GM12891 (cell line): ENCODE results near the gene NAA10.

ENCODE experiments used
- DNase-seq: peaks from one replicate; pipeline ENCODE4 v3.0.0; 2011; ENCODE audit warnings: low spot score; ENCODE audit not compliant: insufficient read length
- FAIRE-seq: peaks from 2 replicates; lab custom pipeline; 2011; peaks lifted over from hg19 to GRCh38; lab: Jason Lieb, UNC
- PAX5 ChIP-seq: IDR thresholded peaks from 2 replicates; pipeline ENCODE4 v1.6.1; 2011; ENCODE audit warnings: low read length, moderate library complexity, mild to moderate bottlenecking; ENCODE audit not compliant: insufficient read depth, severe bottlenecking
- POLR2A ChIP-seq: IDR thresholded peaks from 2 replicates; pipeline ENCODE4 v1.6.1; 2011; ENCODE audit warnings: low read depth, low read length, control low read depth
- POLR2AphosphoS5 ChIP-seq: IDR thresholded peaks from 2 replicates; pipeline ENCODE4 v1.6.1; 2011; ENCODE audit warnings: low read depth, low read length, control low read depth
- POU2F2 ChIP-seq: IDR thresholded peaks from 2 replicates; pipeline ENCODE4 v1.6.1; 2011; ENCODE audit warnings: low read depth, mild to moderate bottlenecking, control low read depth, low read length, moderate library complexity
- SPI1 ChIP-seq: IDR thresholded peaks from 2 replicates; pipeline ENCODE4 v1.6.1; 2011; ENCODE audit warnings: low read depth, low read length, control low read depth
- TAF1 ChIP-seq: IDR thresholded peaks from 2 replicates; pipeline ENCODE4 v1.6.1; 2011; ENCODE audit warnings: low read depth, low read length, control low read depth

Gene NAA10

GRCh38 chrX:153930011-153930910 lies 4.6 kb downstream of the NAA10 start:
- DNase-seq = no peak
- no peak for TF ChIP-seq PAX5
- TF ChIP-seq POU2F2 = no peak
- TF ChIP-seq TAF1 = no peak
- TF ChIP-seq POLR2AphosphoS5 = no peak
- no peak for FAIRE-seq

GRCh38 chrX:153929576-153929975 lies 5.3 kb downstream of the NAA10 start:
- no peak for TF ChIP-seq SPI1
- TF ChIP-seq POLR2AphosphoS5 = no peak
- TF ChIP-seq POU2F2 = no peak
- TF ChIP-seq POLR2A = no peak
- no peak for TF ChIP-seq TAF1
- TF ChIP-seq PAX5 = no peak
- FAIRE-seq (no peak), DNase-seq (no peak)

- DNase-seq (no peak), FAIRE-seq (peak; percentile 89)
- no peak for TF ChIP-seq SPI1
- no peak for TF ChIP-seq POLR2AphosphoS5
- no peak for TF ChIP-seq PAX5
- TF ChIP-seq POU2F2 = no peak
Observed at GRCh38 chrX:153928846-153929245, 6.0 kb downstream of the NAA10 start.

GRCh38 chrX:153927922-153928760 lies 6.7 kb downstream of the NAA10 start:
- no peak for TF ChIP-seq PAX5
- 0 out of 2 replicates have a peak, but pooled peaks have one; percentile 14 for TF ChIP-seq SPI1
- TF ChIP-seq TAF1 = peak; percentile 33
- peak; percentile 56; the same call in 1 of the 2 replicates for TF ChIP-seq POLR2A
- peak; percentile 31; the same call in 1 of the 2 replicates for TF ChIP-seq POLR2AphosphoS5
- no peak for TF ChIP-seq POU2F2
- peak; percentile 100 for FAIRE-seq
- DNase-seq = peak; percentile 88

- DNase-seq (no peak), FAIRE-seq (no peak)
Observed at GRCh38 chrX:153927672-153927921, 7.2 kb downstream of the NAA10 start.

GRCh38 chrX:153926858-153927671 lies 7.8 kb downstream of the NAA10 start:
- TF ChIP-seq POU2F2 = peak; percentile 17; the same call in 1 of the 2 replicates
- peak; percentile 75 for TF ChIP-seq SPI1
- no peak for TF ChIP-seq TAF1
- FAIRE-seq = no peak

More at GRCh38 chrX:153927672-153927921, 7.2 kb downstream of the NAA10 start:
- TF ChIP-seq POU2F2 (no peak), PAX5 (no peak), POLR2A (no peak; the same call in 1 of the 2 replicates), POLR2AphosphoS5 (no peak), TAF1 (no peak; the same call in 1 of the 2 replicates), SPI1 (no peak)

GRCh38 chrX:153926552-153926857 lies 8.3 kb downstream of the NAA10 start:
- TF ChIP-seq POLR2A (peak; percentile 75; the same call in 1 of the 2 replicates), POU2F2 (no peak), PAX5 (no peak), TAF1 (no peak; the same call in 1 of the 2 replicates)
- DNase-seq (no peak), FAIRE-seq (no peak)

More at GRCh38 chrX:153926858-153927671, 7.8 kb downstream of the NAA10 start:
- peak; percentile 59 for DNase-seq

GRCh38 chrX:153925739-153926551 lies 8.9 kb downstream of the NAA10 start, which contains the start of gene ARHGAP4:
ARHGAP4 (minus strand) TSS chrX:153926264; CDS start chrX:153926202, 62 bp downstream.
- DNase-seq (no peak), FAIRE-seq (no peak)
- no peak for TF ChIP-seq SPI1
- TF ChIP-seq POLR2AphosphoS5 = peak; percentile 92
- TF ChIP-seq POLR2A = peak; percentile 77
- TF ChIP-seq PAX5 = no peak
- no peak for TF ChIP-seq TAF1
- peak; percentile 10 for TF ChIP-seq POU2F2

GRCh38 chrX:153925387-153925738 lies 9.5 kb downstream of the NAA10 start:
- peak; percentile 98 for FAIRE-seq
- TF ChIP-seq SPI1 = no peak
- TF ChIP-seq POU2F2 = peak; percentile 53
- TF ChIP-seq TAF1 = peak; percentile 43; the same call in 1 of the 2 replicates
- no peak for TF ChIP-seq PAX5
- no peak for TF ChIP-seq POLR2AphosphoS5
- TF ChIP-seq POLR2A = peak; percentile 82; the same call in 1 of the 2 replicates
- DNase-seq = no peak
